HG02678 (cell line): Measurements from ENCODE around the gene BAIAP2L1.

ENCODE experiments used
- ATAC-seq: cut with Tn5 transposase; IDR thresholded peaks from one replicate; pipeline ENCODE4 v1.9.1; 2021; ENCODE audit warnings: mild to moderate bottlenecking, moderate library complexity; ENCODE audit not compliant: unreplicated experiment

Gene BAIAP2L1

DNA sequence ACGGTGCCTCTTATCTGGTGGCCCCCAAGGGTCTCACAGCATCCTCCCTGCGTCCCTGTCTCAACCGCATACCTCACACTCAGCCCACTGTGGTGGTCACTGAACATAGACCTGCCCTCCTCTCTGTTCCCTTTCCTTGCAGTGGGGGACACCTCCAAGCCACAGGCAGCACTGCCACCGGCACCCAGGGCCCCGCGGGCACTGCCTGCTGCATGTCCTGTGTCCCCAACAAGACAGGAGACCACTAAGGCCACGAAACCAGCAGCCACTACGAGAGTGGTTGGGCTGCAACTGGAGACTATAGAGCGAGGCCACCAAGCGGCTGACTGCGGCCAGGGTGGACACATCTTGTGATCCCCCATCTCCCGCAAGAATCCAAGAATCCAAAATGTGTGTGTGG is 104.1 kb downstream of the BAIAP2L1 start:
- no peak for ATAC-seq

DNA sequence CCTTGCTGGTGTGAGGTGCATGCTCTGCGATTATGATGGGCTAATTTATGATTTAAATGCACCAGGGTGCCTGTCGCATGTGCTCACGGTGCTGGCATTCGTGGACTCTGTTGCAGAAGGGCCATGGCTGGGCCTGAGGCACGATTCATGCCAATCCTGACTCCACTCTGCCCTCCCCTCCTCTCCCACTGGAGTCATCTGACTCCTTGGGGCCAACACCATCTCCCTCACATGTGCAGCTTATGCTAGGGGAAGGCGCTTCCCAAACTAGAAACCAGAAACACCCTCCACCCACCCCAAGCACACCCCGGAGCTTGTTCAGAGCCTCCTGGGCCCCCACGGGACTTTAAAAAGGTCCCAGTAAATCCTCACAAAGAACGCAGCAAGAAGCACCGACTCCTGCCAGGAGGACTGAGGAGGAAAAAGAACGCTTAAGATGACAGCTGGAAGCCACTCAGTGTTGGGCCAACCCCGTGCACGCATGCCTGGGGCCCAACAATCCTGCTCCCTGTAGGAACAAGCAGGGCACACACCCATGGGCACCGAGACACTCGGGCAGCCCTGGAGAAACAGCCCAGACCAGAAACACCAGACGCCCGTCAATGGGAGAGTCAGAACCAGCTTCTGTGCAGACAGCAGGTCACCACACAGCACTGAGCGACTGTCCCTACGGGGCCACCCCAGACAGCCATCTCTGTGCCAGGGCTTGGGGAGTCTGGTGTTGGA is 105.3 kb downstream of the BAIAP2L1 start:
- no peak for ATAC-seq

DNA sequence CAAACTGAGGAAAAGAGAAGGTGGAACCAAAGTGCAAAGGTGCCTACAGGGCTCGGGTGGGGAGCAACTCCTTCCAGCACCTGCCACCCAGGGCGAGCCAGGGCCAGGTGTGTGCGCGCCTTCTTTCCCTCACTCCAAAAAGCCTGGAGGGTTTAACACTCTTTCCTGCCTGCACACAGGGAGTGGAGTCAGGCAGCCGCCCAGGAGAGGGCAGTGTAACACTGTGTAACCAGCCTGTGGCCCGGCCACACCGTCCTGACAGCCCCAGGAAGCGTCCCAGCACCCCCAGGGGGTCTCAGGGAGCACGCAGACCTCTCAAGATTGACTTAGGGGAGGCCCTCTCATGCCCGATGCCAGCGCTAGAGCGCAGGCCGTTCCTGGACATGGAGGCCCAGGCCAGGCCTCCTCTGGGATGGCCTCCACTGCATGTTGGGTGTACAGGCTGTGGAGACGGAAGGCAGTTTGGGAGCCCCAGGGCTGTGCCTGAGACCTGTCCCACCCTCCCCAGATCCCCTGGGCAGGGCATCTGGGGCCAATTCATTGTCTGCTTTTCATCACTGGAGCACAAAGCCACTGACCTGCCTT is 106.0 kb downstream of the BAIAP2L1 start:
- ATAC-seq = no peak

GRCh38 chr7:98294326-98294725 is 106.6 kb downstream of the BAIAP2L1 start:
- ATAC-seq = no peak

GRCh38 chr7:98293746-98294145 is 107.1 kb downstream of the BAIAP2L1 start:
- no peak for ATAC-seq

DNA sequence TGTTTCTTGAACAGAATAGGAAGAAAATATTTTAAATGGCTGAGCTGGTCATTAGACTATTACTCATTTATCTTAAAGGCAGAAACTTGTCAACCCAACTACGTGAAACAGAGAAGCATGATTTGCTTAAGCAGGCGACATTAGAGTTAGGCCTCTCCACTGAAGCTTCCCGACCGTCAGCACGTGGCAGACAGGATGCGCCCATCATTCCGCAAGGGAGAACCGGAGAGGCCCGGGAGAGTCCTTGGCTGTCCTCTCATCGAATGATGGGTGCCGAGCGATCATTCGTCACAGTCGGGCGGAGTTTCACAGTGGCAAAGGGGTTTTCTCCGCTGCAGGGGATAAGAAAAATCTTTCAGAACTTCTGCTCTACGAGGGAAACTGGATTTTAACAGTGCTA is 107.6 kb downstream of the BAIAP2L1 start:
- no peak for ATAC-seq

GRCh38 chr7:98291717-98292116 is 109.2 kb downstream of the BAIAP2L1 start:
- no peak for ATAC-seq

- ATAC-seq = no peak
These were observed 111.5 kb downstream of the BAIAP2L1 start for GRCh38 chr7:98289333-98289875.

DNA sequence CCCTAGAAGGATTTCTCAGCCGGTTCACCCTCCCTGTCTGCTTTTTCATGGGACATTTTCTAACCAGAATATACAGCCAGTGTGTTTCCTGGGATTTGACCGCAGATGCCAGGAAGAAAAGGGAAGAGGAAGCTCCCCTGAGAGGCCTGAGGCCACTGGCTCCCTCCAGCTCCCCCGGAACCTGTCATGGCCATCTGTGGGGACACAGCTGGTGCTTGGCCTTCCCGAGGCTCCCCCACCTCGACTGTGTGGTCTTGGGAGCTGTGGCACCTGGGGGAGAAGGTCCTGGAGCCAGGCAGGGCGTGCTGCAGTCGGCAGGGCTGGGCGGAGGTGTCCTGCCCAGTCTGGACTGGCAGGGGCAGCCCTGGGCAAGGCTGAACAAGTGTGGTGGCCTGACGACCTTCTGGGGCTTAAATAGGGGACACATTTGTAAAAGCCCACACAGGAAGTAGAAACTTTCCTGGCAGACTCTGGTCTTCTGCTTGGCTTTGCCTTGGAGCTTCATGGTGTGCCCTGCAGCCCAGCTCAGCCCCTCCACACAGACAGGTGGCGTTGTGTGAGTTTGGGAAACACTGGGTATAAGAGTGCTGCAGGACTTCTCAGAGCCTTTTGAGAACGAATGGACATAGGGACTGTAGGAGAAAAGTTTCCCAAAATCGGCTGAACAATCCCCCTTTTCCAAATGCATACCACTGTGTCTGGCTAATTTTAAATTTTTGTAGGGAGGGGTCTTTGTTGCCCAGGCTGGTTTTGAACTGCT is 112.6 kb downstream of the BAIAP2L1 start:
- ATAC-seq = no peak

GRCh38 chr7:98287486-98287959 is 113.4 kb downstream of the BAIAP2L1 start:
- no peak for ATAC-seq

GRCh38 chr7:98286701-98287485 is 114.0 kb downstream of the BAIAP2L1 start:
- no peak for ATAC-seq

DNA sequence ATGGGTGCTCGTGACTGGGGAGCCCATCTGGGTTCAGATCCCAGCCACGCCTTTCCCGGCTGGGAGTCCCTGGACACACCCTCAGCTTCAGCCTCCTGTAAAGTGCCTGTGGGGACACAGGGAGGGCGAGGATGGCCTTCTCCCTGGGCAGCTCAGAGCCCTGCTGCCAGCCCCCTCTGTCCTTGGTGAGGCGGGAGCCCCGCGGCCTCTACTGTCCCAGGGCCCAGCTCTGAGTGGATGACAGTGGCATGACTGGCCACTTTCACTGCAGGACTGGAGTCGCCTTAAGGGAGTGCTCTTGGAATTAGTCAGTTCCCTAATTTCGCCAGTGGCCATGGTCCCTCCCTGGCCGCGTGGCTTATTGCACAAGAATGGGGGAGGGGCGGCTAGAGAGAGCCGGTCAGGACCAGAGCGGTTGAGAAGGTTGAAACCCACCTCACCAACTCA is 114.8 kb downstream of the BAIAP2L1 start:
- no peak for ATAC-seq

DNA sequence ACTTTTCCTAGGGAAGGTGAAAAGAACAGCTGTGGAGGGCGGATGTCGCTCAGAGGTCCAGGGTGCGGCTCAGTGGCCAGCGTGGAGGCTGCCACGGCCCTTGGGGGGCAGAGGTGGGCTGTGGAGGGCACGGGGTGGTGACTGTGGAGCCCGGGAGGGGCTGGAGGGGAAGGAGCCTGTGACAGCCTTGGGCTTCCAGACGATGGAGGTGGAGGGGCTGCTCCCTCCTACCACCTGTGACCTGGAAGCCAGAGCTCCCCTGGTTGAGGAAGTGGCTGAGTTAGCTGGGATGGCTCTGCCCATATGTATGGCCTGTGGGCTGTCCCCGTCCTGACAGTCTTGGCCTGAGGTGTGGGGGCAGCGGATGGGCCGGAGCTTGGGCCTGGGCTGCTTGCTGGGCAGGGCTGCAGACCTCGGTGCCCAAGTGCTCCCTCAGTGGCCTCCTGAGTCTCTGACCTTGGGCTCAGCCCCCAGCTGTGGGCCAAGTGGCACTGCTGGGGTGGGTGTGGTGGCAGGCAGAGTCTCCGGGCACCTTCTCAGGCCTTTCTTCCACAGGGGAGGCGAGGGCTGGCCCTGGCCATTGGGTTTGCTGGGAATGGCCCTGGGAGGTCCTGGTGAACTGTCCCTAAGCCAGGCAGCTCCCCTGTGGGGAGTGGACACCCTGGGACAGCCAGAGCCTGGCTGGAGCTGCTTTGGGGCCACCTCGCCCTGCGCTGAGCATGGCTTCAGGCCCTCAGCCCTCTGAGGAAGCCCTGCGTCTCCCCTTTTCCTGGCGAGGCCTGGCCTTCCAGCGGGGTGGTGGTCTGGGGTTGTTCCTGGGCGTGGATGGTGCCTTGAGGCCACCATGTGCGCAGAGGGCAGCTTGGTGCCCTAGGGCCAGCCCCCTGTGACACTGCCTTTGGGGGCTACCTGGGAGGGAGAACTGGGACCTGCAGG is 115.5 kb downstream of the BAIAP2L1 start:
- no peak for ATAC-seq

DNA sequence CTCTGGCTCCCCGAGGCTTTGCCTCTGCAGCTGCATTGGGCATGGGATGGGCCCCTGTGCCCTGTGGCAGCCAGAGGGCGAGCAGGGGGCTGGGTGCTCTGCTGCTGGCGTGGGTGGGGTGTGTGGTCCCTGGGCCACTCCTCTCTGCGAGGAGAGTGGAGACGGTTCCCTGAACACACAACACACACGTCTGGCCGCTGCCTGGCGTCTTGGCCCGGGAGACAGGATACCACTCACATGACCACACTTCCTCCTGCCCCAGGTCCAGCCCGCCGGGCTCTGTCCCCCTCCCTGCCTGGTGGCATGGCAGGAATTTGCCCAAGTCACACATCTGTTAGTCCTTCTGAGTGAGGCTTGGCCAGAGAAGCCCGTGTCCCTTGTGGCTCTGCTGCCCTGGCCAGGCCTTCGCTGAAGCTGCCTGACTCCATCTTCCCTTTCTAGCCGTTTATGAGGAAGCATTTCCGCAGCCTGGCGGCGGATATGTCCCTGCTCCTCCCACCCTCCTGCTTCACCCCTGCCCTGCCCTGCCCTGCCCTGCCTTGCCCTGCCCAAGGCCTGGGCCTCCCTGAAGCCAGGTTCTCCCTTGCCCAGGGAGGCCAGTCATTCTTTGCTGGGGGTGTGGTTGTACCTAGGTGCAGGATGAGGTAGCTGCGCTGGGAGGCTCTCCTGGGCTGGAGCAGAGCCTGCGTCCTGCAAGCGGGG is 116.4 kb downstream of the BAIAP2L1 start:
- no peak for ATAC-seq

GRCh38 chr7:98283887-98284222 is 117.0 kb downstream of the BAIAP2L1 start:
- ATAC-seq = no peak

DNA sequence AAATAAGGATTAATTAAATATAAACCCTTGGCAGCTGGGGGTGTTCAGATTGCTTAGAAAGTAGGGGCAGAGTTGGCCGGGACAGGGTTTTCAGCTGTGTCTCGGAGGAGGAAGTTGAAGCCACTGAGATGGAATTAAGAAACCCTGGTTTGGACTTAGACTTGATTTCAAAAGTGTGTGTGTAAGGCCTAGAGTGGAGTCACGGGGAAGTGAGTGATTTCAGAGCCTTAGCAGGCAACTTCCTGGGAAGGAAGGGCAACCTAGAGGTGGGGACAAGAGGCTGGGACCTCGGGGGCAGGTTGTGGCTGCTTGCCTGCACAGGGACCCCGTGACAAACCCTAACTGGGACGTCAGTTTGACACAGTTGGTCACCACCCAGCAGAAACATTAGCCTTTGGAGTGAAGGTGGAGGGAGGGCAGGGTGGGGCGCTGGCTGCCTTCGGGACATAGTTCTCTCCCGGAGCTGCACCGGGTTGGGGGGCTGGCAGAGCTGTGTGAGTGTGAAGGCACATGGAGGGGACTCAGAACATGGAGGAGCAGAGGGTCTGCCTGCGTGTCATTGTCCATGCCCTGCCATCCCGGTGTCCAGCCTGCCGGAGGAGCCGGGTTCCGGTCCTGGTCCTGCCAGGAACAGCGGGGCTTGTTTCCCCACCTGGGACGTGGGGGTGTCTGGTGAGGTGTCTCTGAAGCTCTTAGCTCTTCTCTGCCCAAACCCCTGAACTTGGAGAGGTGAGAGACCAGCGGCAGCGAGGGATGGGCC is 117.6 kb downstream of the BAIAP2L1 start:
- no peak for ATAC-seq

DNA sequence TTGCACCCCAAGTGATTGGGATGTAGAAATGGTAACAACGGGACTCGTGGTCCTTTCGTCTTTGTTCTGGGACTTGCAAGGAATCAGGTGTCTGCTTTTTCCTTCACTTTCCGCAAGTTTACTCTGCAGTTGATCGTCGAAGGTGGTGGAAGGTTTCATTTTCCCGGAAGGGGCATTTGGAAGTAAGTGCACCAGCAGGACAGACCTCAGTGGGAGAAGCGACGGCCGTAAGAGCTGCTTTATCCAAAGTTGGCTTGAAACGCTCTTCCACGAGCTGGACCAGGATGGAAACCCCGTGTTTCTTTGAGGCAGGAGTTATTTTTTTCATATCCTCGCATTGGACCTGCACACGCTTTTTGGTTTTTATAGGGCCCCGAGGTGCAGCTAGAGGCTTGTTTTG is 118.2 kb downstream of the BAIAP2L1 start:
- ATAC-seq = no peak
